GM23338 (cell line): Measurements from ENCODE around the gene PLAGL1. TPM values are rescaled to one million over a fixed set of nuclear protein-coding genes. Genes with fewer than 3 reads are reported as not detected.

Experiments used
- ATAC-seq: fragments of 200-7000 bp; cut with Tn5 transposase; 3 replicates; pipeline ENCODE4 v1.9.1; 2020
- DNase-seq: peaks from one replicate; pipeline ENCODE4 v3.0.0-alpha.2; 2015; ENCODE audit warnings: low spot score
- H2AFZ ChIP-seq: fragments of 200-600 bp; sonication (generic); 2 replicates; pipeline ENCODE4 v1.8.0; 2016; ENCODE audit warnings: antibody characterized with exemption, mild to moderate bottlenecking, moderate library complexity
- H3F3A ChIP-seq: fragments of 200-600 bp; sonication (generic); replicated peaks from 2 replicates; pipeline ENCODE4 v1.8.0; 2017; ENCODE audit warnings: antibody characterized with exemption, mixed run types, low read depth
- H3K27ac ChIP-seq: fragments of 200-600 bp; sonication (generic); 2 replicates; pipeline ENCODE4 v1.6.1; 2016; ENCODE audit warnings: low read depth
- H3K27me3 ChIP-seq: fragments of 200-600 bp; sonication (generic); 2 replicates; pipeline ENCODE4 v1.8.0; 2016; ENCODE audit warnings: mild to moderate bottlenecking, mixed run types, moderate library complexity; ENCODE audit not compliant: insufficient read depth
- H3K36me3 ChIP-seq: fragments of 200-600 bp; sonication (generic); 2 replicates; pipeline ENCODE4 v1.8.0; 2016; ENCODE audit warnings: mild to moderate bottlenecking; ENCODE audit not compliant: insufficient read depth
- H3K4me1 ChIP-seq: fragments of 200-600 bp; sonication (generic); 2 replicates; pipeline ENCODE4 v1.8.0; 2016; ENCODE audit warnings: mild to moderate bottlenecking, moderate library complexity; ENCODE audit not compliant: insufficient read depth
- H3K4me2 ChIP-seq: fragments of 200-600 bp; sonication (generic); 2 replicates; pipeline ENCODE4 v1.7.1; 2017; ENCODE audit warnings: mixed run types
- H3K4me3 ChIP-seq: fragments of 200-600 bp; sonication (generic); 2 replicates; pipeline ENCODE4 v1.6.1; 2016; ENCODE audit warnings: mixed run types
- H3K79me2 ChIP-seq: fragments of 200-600 bp; sonication (generic); replicated peaks from 2 replicates; pipeline ENCODE4 v1.8.0; 2017; ENCODE audit warnings: mild to moderate bottlenecking; ENCODE audit not compliant: insufficient read depth
- H3K9me2 ChIP-seq: fragments of 200-600 bp; sonication (generic); 2 replicates; pipeline ENCODE4 v1.8.0; 2017; ENCODE audit not compliant: insufficient read depth
- H4K20me1 ChIP-seq: fragments of 200-600 bp; sonication (generic); replicated peaks from 2 replicates; pipeline ENCODE4 v1.8.0; 2017; ENCODE audit warnings: mild to moderate bottlenecking; ENCODE audit not compliant: insufficient read depth
- H3K27ac Mint-ChIP-seq: 2 replicates; pipeline ENCODE4 v1.8.0; 2020; ENCODE audit warnings: inconsistent platforms, mild to moderate bottlenecking, moderate library complexity, mixed read lengths
- H3K27me3 Mint-ChIP-seq: 3 replicates; pipeline ENCODE4 v1.8.0; 2022; ENCODE audit warnings: low read depth, mild to moderate bottlenecking, moderate library complexity, mixed read lengths, inconsistent platforms; ENCODE audit not compliant: insufficient read depth, poor library complexity
- H3K36me3 Mint-ChIP-seq: 3 replicates; pipeline ENCODE4 v1.8.0; 2021; ENCODE audit warnings: low read depth, mild to moderate bottlenecking, inconsistent platforms, moderate library complexity, mixed read lengths
- H3K4me1 Mint-ChIP-seq: 3 replicates; pipeline ENCODE4 v1.8.0; 2020; ENCODE audit warnings: mild to moderate bottlenecking, inconsistent platforms, mixed read lengths
- H3K4me3 Mint-ChIP-seq: 3 replicates; pipeline ENCODE4 v1.8.0; 2021; ENCODE audit warnings: moderate library complexity, mild to moderate bottlenecking, inconsistent platforms, mixed read lengths
- H3K9me3 Mint-ChIP-seq: 3 replicates; pipeline ENCODE4 v1.8.0; 2020; ENCODE audit warnings: moderate library complexity, mild to moderate bottlenecking, inconsistent platforms, mixed read lengths
- CREB1 ChIP-seq: fragments of 250-450 bp; sonication (Bioruptor Pico); IDR thresholded peaks from 2 replicates; pipeline ENCODE4 v1.5.0; 2020; ENCODE audit warnings: low read depth, mild to moderate bottlenecking, moderate library complexity
- EZH2 ChIP-seq: fragments of 200-600 bp; sonication (generic); IDR thresholded peaks from one replicate; pipeline ENCODE4 v1.8.0; 2017; ENCODE audit warnings: antibody characterized with exemption, mild to moderate bottlenecking, low read depth; ENCODE audit not compliant: unreplicated experiment
- EZH2phosphoT487 ChIP-seq: fragments of 200-600 bp; sonication (generic); IDR thresholded peaks from one replicate; pipeline ENCODE4 v1.8.1; 2018; ENCODE audit warnings: antibody characterized with exemption; ENCODE audit not compliant: unreplicated experiment
- JUNB ChIP-seq: IDR thresholded peaks from one replicate; pipeline ENCODE4 v1.6.1; 2016; ENCODE audit warnings: antibody characterized with exemption; ENCODE audit not compliant: unreplicated experiment
- NANOG ChIP-seq: IDR thresholded peaks from 2 replicates; pipeline ENCODE4 v1.6.1; 2016; ENCODE audit warnings: antibody characterized with exemption, borderline replicate concordance
- POLR2AphosphoS5 ChIP-seq: IDR thresholded peaks from 2 replicates; pipeline ENCODE4 v1.6.1; 2016; ENCODE audit warnings: antibody characterized with exemption, low read depth
- STAT1 ChIP-seq: IDR thresholded peaks from one replicate; pipeline ENCODE4 v1.6.1; 2016; ENCODE audit warnings: antibody characterized with exemption; ENCODE audit not compliant: unreplicated experiment
- ZNF114 ChIP-seq: fragments of 250-450 bp; sonication (Bioruptor Pico); IDR thresholded peaks from 2 replicates; pipeline ENCODE4 v1.5.0; 2020; ENCODE audit warnings: mild to moderate bottlenecking, moderate library complexity
- ZNF331 ChIP-seq: fragments of 250-450 bp; sonication (Bioruptor Pico); IDR thresholded peaks from 2 replicates; pipeline ENCODE4 v1.5.0; 2020; ENCODE audit warnings: low read depth, mild to moderate bottlenecking, moderate library complexity
- polyA plus RNA-seq: library from polyadenylated mRNA; unstranded; fragments of >200 nt; fragmentation: Nextera tagmentation; extraction: Ambion mirVana; gene quantifications from 2 replicates; pipeline ENCODE4 v1.2.1, GENCODE V29; 2016
- total RNA-seq: library from RNA; depleted of rRNA; stranded (reverse); fragments of >200 nt; shearing (Covaris generic); gene quantifications from 2 replicates; pipeline ENCODE4 v1.2.3, GENCODE V29; 2014
- TF ChIP-seq, protein P1 (sequence below): fragments of 250-450 bp; sonication (Bioruptor Pico); IDR thresholded peaks from 2 replicates; pipeline ENCODE4 v1.5.0; 2020; ENCODE audit warnings: mild to moderate bottlenecking, moderate library complexity
- TF ChIP-seq, protein P2 (sequence below): IDR thresholded peaks from 2 replicates; pipeline ENCODE4 v1.6.1; 2016; ENCODE audit warnings: antibody characterized with exemption
- TF ChIP-seq, protein P3 (sequence below), 2 experiments: fragments of 200-600 bp in 1 of 2; sonication (generic) in 1 of 2; conservative IDR thresholded peaks; 2 replicates each; pipeline versions ENCODE4 v1.5.1 to v1.6.1; 2016 to 2017; ENCODE audit warnings: antibody characterized with exemption in 2 of 2, low read depth in 2 of 2, mild to moderate bottlenecking in 2 of 2, moderate library complexity in 1 of 2
- TF ChIP-seq, protein P4 (sequence below): IDR thresholded peaks from one replicate; pipeline ENCODE4 v1.6.1; 2018; ENCODE audit warnings: antibody characterized with exemption; ENCODE audit not compliant: unreplicated experiment

Gene PLAGL1
- total and polyA plus RNA-seq, 2 experiments from 2014 or later: 0.90 to 1.7 TPM

DNA sequence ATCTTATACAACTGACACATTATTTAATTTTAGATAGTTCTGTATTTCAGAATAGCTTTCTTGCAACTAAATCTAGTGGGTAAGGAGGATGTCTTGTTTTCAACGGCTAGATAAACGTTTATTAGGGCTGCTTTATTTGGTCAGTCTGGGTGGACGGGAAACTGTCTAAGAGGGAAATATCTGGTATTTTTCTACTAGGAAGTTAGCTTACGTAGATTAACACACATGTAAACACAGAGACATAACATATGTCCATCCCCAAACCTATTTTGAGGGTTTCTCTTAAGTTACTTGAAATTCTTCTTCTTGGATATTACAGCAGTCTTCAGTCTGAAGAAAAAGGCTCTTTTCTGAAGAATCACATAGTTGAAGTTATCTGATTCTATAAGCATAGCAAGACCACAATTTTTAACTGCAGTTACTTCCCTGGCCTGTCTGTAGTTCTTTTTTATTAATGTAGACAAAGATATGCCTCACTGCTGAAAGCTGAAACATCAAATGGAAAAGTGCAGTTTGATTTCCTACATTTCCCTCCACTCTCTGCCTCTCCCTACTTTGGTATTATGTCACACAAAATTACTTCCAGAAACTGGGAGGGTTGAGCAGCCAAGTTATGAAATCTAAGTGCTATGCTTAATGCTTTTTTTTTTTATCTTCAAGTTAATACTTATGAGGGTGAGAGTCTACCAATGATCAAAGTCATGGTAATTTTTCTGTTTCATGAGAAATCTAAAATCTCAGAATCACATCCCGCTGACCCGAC is 37.4 kb downstream of the PLAGL1 start:
- Mint-ChIP-seq H3K27me3 (peaks cover 98% of the 10 kb centered on the region), H3K36me3 (no peaks in the 10 kb centered on the region), H3K4me3 (no peak overlapping the region), H3K4me1 (peaks cover 54% of the 10 kb centered on the region), H3K27ac (no peak overlapping the region), H3K9me3 (no peaks in the 10 kb centered on the region)
- ATAC-seq (no peak), DNase-seq (no peak)
- H3K4me2 ChIP-seq: 0 out of 2 replicates have a peak overlapping the region, but pooled peaks have one; percentile 1
- no peak overlapping the region for H3K4me3 ChIP-seq
- H3F3A ChIP-seq: no peaks in the 10 kb centered on the region
- no peaks in the 10 kb centered on the region for H3K79me2 ChIP-seq
- H2AFZ ChIP-seq: no peak overlapping the region
- no peak overlapping the region for H3K27ac ChIP-seq
- peaks cover 3% of the 10 kb centered on the region; the same call in 1 of the 2 replicates for H4K20me1 ChIP-seq
- TF ChIP-seq ZNF114 (CRISPR knock-in tag): no peak
- no peak for TF ChIP-seq EZH2
- no peak for TF ChIP-seq NANOG
- TF ChIP-seq, protein P1, sequence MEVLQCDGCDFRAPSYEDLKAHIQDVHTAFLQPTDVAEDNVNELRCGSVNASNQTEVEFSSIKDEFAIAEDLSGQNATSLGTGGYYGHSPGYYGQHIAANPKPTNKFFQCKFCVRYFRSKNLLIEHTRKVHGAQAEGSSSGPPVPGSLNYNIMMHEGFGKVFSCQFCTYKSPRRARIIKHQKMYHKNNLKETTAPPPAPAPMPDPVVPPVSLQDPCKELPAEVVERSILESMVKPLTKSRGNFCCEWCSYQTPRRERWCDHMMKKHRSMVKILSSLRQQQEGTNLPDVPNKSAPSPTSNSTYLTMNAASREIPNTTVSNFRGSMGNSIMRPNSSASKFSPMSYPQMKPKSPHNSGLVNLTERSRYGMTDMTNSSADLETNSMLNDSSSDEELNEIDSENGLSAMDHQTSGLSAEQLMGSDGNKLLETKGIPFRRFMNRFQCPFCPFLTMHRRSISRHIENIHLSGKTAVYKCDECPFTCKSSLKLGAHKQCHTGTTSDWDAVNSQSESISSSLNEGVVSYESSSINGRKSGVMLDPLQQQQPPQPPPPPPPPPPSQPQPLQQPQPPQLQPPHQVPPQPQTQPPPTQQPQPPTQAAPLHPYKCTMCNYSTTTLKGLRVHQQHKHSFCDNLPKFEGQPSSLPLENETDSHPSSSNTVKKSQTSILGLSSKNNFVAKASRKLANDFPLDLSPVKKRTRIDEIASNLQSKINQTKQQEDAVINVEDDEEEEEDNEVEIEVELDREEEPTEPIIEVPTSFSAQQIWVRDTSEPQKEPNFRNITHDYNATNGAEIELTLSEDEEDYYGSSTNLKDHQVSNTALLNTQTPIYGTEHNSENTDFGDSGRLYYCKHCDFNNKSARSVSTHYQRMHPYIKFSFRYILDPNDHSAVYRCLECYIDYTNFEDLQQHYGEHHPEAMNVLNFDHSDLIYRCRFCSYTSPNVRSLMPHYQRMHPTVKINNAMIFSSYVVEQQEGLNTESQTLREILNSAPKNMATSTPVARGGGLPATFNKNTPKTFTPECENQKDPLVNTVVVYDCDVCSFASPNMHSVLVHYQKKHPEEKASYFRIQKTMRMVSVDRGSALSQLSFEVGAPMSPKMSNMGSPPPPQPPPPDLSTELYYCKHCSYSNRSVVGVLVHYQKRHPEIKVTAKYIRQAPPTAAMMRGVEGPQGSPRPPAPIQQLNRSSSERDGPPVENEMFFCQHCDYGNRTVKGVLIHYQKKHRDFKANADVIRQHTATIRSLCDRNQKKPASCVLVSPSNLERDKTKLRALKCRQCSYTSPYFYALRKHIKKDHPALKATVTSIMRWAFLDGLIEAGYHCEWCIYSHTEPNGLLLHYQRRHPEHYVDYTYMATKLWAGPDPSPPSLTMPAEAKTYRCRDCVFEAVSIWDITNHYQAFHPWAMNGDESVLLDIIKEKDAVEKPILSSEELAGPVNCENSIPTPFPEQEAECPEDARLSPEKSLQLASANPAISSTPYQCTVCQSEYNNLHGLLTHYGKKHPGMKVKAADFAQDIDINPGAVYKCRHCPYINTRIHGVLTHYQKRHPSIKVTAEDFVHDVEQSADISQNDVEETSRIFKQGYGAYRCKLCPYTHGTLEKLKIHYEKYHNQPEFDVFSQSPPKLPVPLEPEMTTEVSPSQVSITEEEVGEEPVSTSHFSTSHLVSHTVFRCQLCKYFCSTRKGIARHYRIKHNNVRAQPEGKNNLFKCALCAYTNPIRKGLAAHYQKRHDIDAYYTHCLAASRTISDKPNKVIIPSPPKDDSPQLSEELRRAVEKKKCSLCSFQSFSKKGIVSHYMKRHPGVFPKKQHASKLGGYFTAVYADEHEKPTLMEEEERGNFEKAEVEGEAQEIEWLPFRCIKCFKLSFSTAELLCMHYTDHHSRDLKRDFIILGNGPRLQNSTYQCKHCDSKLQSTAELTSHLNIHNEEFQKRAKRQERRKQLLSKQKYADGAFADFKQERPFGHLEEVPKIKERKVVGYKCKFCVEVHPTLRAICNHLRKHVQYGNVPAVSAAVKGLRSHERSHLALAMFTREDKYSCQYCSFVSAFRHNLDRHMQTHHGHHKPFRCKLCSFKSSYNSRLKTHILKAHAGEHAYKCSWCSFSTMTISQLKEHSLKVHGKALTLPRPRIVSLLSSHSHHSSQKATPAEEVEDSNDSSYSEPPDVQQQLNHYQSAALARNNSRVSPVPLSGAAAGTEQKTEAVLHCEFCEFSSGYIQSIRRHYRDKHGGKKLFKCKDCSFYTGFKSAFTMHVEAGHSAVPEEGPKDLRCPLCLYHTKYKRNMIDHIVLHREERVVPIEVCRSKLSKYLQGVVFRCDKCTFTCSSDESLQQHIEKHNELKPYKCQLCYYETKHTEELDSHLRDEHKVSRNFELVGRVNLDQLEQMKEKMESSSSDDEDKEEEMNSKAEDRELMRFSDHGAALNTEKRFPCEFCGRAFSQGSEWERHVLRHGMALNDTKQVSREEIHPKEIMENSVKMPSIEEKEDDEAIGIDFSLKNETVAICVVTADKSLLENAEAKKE: no peak
- TF ChIP-seq ZNF331 (CRISPR knock-in tag): no peak
- TF ChIP-seq, protein P2, sequence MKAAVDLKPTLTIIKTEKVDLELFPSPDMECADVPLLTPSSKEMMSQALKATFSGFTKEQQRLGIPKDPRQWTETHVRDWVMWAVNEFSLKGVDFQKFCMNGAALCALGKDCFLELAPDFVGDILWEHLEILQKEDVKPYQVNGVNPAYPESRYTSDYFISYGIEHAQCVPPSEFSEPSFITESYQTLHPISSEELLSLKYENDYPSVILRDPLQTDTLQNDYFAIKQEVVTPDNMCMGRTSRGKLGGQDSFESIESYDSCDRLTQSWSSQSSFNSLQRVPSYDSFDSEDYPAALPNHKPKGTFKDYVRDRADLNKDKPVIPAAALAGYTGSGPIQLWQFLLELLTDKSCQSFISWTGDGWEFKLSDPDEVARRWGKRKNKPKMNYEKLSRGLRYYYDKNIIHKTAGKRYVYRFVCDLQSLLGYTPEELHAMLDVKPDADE: no peak
- TF ChIP-seq, protein P3, sequence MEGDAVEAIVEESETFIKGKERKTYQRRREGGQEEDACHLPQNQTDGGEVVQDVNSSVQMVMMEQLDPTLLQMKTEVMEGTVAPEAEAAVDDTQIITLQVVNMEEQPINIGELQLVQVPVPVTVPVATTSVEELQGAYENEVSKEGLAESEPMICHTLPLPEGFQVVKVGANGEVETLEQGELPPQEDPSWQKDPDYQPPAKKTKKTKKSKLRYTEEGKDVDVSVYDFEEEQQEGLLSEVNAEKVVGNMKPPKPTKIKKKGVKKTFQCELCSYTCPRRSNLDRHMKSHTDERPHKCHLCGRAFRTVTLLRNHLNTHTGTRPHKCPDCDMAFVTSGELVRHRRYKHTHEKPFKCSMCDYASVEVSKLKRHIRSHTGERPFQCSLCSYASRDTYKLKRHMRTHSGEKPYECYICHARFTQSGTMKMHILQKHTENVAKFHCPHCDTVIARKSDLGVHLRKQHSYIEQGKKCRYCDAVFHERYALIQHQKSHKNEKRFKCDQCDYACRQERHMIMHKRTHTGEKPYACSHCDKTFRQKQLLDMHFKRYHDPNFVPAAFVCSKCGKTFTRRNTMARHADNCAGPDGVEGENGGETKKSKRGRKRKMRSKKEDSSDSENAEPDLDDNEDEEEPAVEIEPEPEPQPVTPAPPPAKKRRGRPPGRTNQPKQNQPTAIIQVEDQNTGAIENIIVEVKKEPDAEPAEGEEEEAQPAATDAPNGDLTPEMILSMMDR (conservative IDR thresholded peaks at IDR 0.05; ENCODE audit: low read depth in 2 of 2): no peak
- TF ChIP-seq POLR2AphosphoS5: no peak
- TF ChIP-seq STAT1: no peak
- TF ChIP-seq, protein P4, sequence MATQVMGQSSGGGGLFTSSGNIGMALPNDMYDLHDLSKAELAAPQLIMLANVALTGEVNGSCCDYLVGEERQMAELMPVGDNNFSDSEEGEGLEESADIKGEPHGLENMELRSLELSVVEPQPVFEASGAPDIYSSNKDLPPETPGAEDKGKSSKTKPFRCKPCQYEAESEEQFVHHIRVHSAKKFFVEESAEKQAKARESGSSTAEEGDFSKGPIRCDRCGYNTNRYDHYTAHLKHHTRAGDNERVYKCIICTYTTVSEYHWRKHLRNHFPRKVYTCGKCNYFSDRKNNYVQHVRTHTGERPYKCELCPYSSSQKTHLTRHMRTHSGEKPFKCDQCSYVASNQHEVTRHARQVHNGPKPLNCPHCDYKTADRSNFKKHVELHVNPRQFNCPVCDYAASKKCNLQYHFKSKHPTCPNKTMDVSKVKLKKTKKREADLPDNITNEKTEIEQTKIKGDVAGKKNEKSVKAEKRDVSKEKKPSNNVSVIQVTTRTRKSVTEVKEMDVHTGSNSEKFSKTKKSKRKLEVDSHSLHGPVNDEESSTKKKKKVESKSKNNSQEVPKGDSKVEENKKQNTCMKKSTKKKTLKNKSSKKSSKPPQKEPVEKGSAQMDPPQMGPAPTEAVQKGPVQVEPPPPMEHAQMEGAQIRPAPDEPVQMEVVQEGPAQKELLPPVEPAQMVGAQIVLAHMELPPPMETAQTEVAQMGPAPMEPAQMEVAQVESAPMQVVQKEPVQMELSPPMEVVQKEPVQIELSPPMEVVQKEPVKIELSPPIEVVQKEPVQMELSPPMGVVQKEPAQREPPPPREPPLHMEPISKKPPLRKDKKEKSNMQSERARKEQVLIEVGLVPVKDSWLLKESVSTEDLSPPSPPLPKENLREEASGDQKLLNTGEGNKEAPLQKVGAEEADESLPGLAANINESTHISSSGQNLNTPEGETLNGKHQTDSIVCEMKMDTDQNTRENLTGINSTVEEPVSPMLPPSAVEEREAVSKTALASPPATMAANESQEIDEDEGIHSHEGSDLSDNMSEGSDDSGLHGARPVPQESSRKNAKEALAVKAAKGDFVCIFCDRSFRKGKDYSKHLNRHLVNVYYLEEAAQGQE: no peak
- no peak for TF ChIP-seq CREB1 (CRISPR knock-in tag)
- no peak for TF ChIP-seq EZH2phosphoT487
- no peak for TF ChIP-seq JUNB
- no peaks in the 10 kb centered on the region for H3K9me2 ChIP-seq
- no peaks in the 10 kb centered on the region for H3K36me3 ChIP-seq
- peaks cover 96% of the 10 kb centered on the region for H3K27me3 ChIP-seq
- peaks cover 58% of the 10 kb centered on the region for H3K4me1 ChIP-seq
